K562 (cell line): Measurements from ENCODE around the gene ZNF326. TPM values are rescaled to one million over a fixed set of nuclear protein-coding genes. Genes with fewer than 3 reads are reported as not detected.

Source experiments
- ATAC-seq: fragments of 200-7000 bp; cut with Tn5 transposase; 3 replicates; pipeline ENCODE4 v1.9.1; 2020; ENCODE audit warnings: moderate library complexity
- Bru-seq: library from RNA; stranded (reverse); fragments of 400-500 nt; gene quantifications from one replicate; lab custom pipeline; 2021; lab: Mats Ljungman, UMichigan
- BruChase-seq, 2 experiments: library from RNA; stranded (reverse); fragments of 400-500 nt; gene quantifications; one replicate each; lab custom pipeline; 2021; lab: Mats Ljungman, UMichigan
- BruUV-seq: library from RNA; stranded (reverse); fragments of 400-500 nt; replicated peaks from 2 replicates; lab custom pipeline; 2021; lab: Mats Ljungman, UMichigan
- CTCF ChIA-PET: fragments of 300-600 bp; formaldehyde crosslinking; extraction: SDS; loops from one replicate; lab custom pipeline; 2021; ENCODE audit warnings: low intra/inter-chr PET ratio; lab: Yijun Ruan, JAX
- POLR2A ChIA-PET: fragments of 300-600, 350-650 bp; sonication (Branson Sonifier 250); formaldehyde crosslinking; extraction: SDS; loops from one replicate; lab custom pipeline; 2021; ENCODE audit warnings: antibody characterized with exemption, inconsistent platforms; lab: Yijun Ruan, JAX
- DNase-seq, 4 experiments: peaks; one replicate each; pipeline versions ENCODE4 v3.0.0 to v3.0.0-alpha.2; 2011 to 2018; ENCODE audit warnings: low spot score in 3 of 4, mixed read lengths in 3 of 4; ENCODE audit errors: extremely low read depth in 1 of 4
- FAIRE-seq: peaks from 2 replicates; lab custom pipeline; 2011; peaks lifted over from hg19 to GRCh38; lab: Jason Lieb, UNC
- H2AFZ ChIP-seq: 2 replicates; pipeline ENCODE4 v1.6.0; 2011; ENCODE audit warnings: low read depth, low read length, control low read depth, inconsistent platforms
- H3K27ac ChIP-seq: fragments of 200-600 bp; 3 replicates; pipeline ENCODE4 v1.8.0; 2011; ENCODE audit warnings: low read depth, mild to moderate bottlenecking, control low read depth, inconsistent platforms, low read length, moderate library complexity, mixed read lengths; ENCODE audit errors: extremely low read depth
- H3K27me3 ChIP-seq, 2 experiments: fragments of 300-600 bp in 1 of 2; 2 replicates in 1 of 2; 3 replicates in 1 of 2; pipeline versions ENCODE4 v1.6.0 to v1.8.0; 2011; ENCODE audit warnings: inconsistent platforms in 2 of 2, low read length in 2 of 2, mild to moderate bottlenecking in 1 of 2, mixed read lengths in 1 of 2, moderate library complexity in 1 of 2; ENCODE audit not compliant: control insufficient read depth in 2 of 2, insufficient read depth in 2 of 2
- H3K36me3 ChIP-seq: fragments of 300-600 bp; 3 replicates; pipeline ENCODE4 v1.8.0; 2011; ENCODE audit warnings: mild to moderate bottlenecking, low read length, inconsistent platforms; ENCODE audit not compliant: control insufficient read depth, insufficient read depth
- H3K4me1 ChIP-seq, 2 experiments: fragments of 200-600 bp in 1 of 2; replicated peaks in 1 of 2; 2 replicates in 1 of 2; 3 replicates in 1 of 2; pipeline versions ENCODE4 v1.5.1 to v1.8.0; 2011; ENCODE audit warnings: inconsistent platforms in 2 of 2, low read length in 2 of 2, mild to moderate bottlenecking in 1 of 2, mixed read lengths in 1 of 2, moderate library complexity in 1 of 2; ENCODE audit not compliant: control insufficient read depth in 2 of 2, insufficient read depth in 2 of 2
- H3K4me2 ChIP-seq: 2 replicates; pipeline ENCODE4 v1.6.1; 2011; ENCODE audit warnings: low read length, control low read depth, inconsistent platforms, mixed read lengths; ENCODE audit not compliant: insufficient read depth
- H3K4me3 ChIP-seq: fragments of 200-600 bp; sonication (generic), shearing (Covaris generic); 2 replicates; pipeline ENCODE4 v1.5.1; 2016; ENCODE audit warnings: control low read depth, inconsistent platforms
- H3K79me2 ChIP-seq: fragments of 200-600 bp; 3 replicates; pipeline ENCODE4 v1.8.0; 2011; ENCODE audit warnings: low read length, inconsistent platforms; ENCODE audit not compliant: control insufficient read depth, insufficient read depth
- H3K9ac ChIP-seq, 2 experiments: 2 replicates each; pipeline versions ENCODE4 v1.6.0 to v1.6.1; 2011; ENCODE audit warnings: low read depth in 2 of 2, low read length in 2 of 2, control low read depth in 1 of 2, inconsistent platforms in 1 of 2, mild to moderate bottlenecking in 1 of 2, mixed read lengths in 1 of 2; ENCODE audit not compliant: insufficient read depth in 1 of 2
- H3K9me1 ChIP-seq: one replicate; pipeline ENCODE4 v1.6.0; 2011; ENCODE audit warnings: inconsistent platforms, mild to moderate bottlenecking, low read length, moderate library complexity; ENCODE audit not compliant: control insufficient read depth, insufficient read depth
- H3K9me3 ChIP-seq: replicated peaks from 2 replicates; pipeline ENCODE4 v1.5.1; 2011; ENCODE audit warnings: low read depth, low read length, inconsistent platforms; ENCODE audit not compliant: control insufficient read depth, insufficient read depth
- H4K20me1 ChIP-seq: replicated peaks from 2 replicates; pipeline ENCODE4 v1.6.1; 2011; ENCODE audit warnings: low read length, inconsistent platforms, mixed read lengths; ENCODE audit not compliant: control insufficient read depth, insufficient read depth
- GTF2F1 ChIP-seq: IDR thresholded peaks from 2 replicates; pipeline ENCODE4 v1.6.1; 2011; ENCODE audit warnings: low read depth, low read length, improper control_type of control experiment
- MCM2 ChIP-seq: fragments of 450-650 bp; IDR thresholded peaks from 2 replicates; pipeline ENCODE4 v1.6.1; 2017; ENCODE audit warnings: low read depth, mild to moderate bottlenecking
- NR4A1 ChIP-seq, 2 experiments: fragments of 250-450 bp in 1 of 2; fragments of 450-650 bp in 1 of 2; sonication (Bioruptor Pico) in 1 of 2; IDR thresholded peaks; 2 replicates each; pipeline versions ENCODE4 v1.4.0 to v1.6.1; 2016 to 2020; ENCODE audit warnings: mild to moderate bottlenecking in 2 of 2, missing compliant biosample characterization in 1 of 2, missing genetic modification characterization in 1 of 2, moderate library complexity in 1 of 2
- POLR2A ChIP-seq: fragments of 450-650 bp; conservative IDR thresholded peaks from 2 replicates; pipeline ENCODE4 v1.6.1; 2016
- ZFP1 ChIP-seq: fragments of 450-650 bp; formaldehyde crosslinking; IDR thresholded peaks from 2 replicates; pipeline ENCODE4 v1.4.0; 2020; ENCODE audit warnings: mild to moderate bottlenecking, mixed read lengths
- ZNF146 ChIP-seq: IDR thresholded peaks from one replicate; pipeline ENCODE4 v1.6.1; 2018; ENCODE audit warnings: missing compliant biosample characterization; ENCODE audit not compliant: unreplicated experiment
- WGBS: fragments of 100-300 bp; shearing (Covaris generic); methylation state at CpG from one replicate; pipeline ENCODE4 v1.1.6; 2016; ENCODE audit warnings: low coverage, mixed read lengths; ENCODE audit not compliant: insufficient coverage; ENCODE audit errors: missing lambda C conversion rate; 5-methylcytosine and 5-hydroxymethylcytosine counted together
- in situ Hi-C: fragments of 300-500 bp; cut with MboI; formaldehyde crosslinking; loops from 4 replicates; pipeline ENCODE4 v1.15.0; 2018; ENCODE audit warnings: inconsistent platforms, mixed read lengths
- intact Hi-C: fragments of 100-400 bp; cut with micrococcal nuclease; formaldehyde crosslinking; loops from 2 replicates; pipeline ENCODE4 v1.14.2; 2022
- long read RNA-seq, 3 experiments: library from polyadenylated mRNA in 2 of 3; library from RNA in 1 of 3; unstranded in 2 of 3; stranded (forward) in 1 of 3; transcript quantifications; one replicate each; pipeline ENCODE4 v2.0.0, GENCODE V29; 2019 to 2022
- polyA minus RNA-seq, 3 experiments: library from RNA; depleted of rRNA, polyadenylated mRNA; stranded (reverse); fragments of >200 nt; gene quantifications; 2 replicates each; pipeline ENCODE4 v1.2.3, GENCODE V29; 2011
- polyA plus RNA-seq, 8 experiments: library from polyadenylated mRNA; depleted of rRNA in 4 of 8; stranded (reverse) in 5 of 8; unstranded in 3 of 8; fragments of >200 nt; fragmentation: Nextera tagmentation in 2 of 8; fragmentation: Illumina TruSeq in 1 of 8; extraction: Ambion mirVana in 2 of 8; extraction: Trizol in 1 of 8; gene quantifications; 2 replicates each; pipeline versions ENCODE4 v1.2.1 to v1.2.3, GENCODE V29; 2011 to 2014; ENCODE audit warnings: inconsistent platforms in 1 of 8, missing spikeins in 1 of 8
- total RNA-seq, 7 experiments: library from RNA; depleted of rRNA in 6 of 7; stranded (reverse); fragments of >200 nt in 6 of 7; fragmentation: Illumina TruSeq in 2 of 7; extraction: Trizol in 2 of 7; gene quantifications; 2 replicates each; pipeline versions ENCODE4 v1.2.1 to v1.2.3, GENCODE V29; 2011 to 2021; ENCODE audit warnings: low replicate concordance in 1 of 7
- TF ChIP-seq, protein P1 (sequence below): fragments of 250-450 bp; sonication (Bioruptor Pico); IDR thresholded peaks from 2 replicates; pipeline ENCODE4 v1.8.0; 2022; ENCODE audit warnings: inconsistent platforms, mild to moderate bottlenecking, moderate library complexity, borderline replicate concordance
- TF ChIP-seq, protein P2 (sequence below): fragments of 250-450 bp; sonication (Bioruptor Pico); IDR thresholded peaks from 2 replicates; pipeline ENCODE4 v1.5.0; 2021; ENCODE audit warnings: mild to moderate bottlenecking, borderline replicate concordance

Gene ZNF326, protein sequence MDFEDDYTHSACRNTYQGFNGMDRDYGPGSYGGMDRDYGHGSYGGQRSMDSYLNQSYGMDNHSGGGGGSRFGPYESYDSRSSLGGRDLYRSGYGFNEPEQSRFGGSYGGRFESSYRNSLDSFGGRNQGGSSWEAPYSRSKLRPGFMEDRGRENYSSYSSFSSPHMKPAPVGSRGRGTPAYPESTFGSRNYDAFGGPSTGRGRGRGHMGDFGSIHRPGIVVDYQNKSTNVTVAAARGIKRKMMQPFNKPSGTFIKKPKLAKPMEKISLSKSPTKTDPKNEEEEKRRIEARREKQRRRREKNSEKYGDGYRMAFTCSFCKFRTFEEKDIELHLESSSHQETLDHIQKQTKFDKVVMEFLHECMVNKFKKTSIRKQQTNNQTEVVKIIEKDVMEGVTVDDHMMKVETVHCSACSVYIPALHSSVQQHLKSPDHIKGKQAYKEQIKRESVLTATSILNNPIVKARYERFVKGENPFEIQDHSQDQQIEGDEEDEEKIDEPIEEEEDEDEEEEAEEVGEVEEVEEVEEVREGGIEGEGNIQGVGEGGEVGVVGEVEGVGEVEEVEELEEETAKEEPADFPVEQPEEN
- total RNA-seq (2011; cell fraction: chromatin; rRNA removed; ENCODE audit: low replicate concordance): 16.4 and 77.7 TPM in 2 replicates
- 11.0 and 16.2 TPM in 2 replicates for total RNA-seq (2011; cell fraction: nucleolus; rRNA removed)
- total RNA-seq (2011; cell fraction: nucleoplasm; rRNA removed): 31.3 and 61.9 TPM in 2 replicates
- 7.2 and 9.2 TPM in 2 replicates for total RNA-seq (2014; rRNA removed)
- total RNA-seq (2014; rRNA removed; fragmentation: Illumina TruSeq; extraction: Trizol): 20.1 and 24.4 TPM in 2 replicates
- 17.1 and 19.4 TPM in 2 replicates for total RNA-seq (2015; rRNA removed; fragmentation: Illumina TruSeq; extraction: Trizol)
- 17.6 and 23.5 TPM in 2 replicates for total RNA-seq (2021)
- polyA plus RNA-seq (2011; rRNA removed): 29.5 and 30.6 TPM in 2 replicates
- polyA plus RNA-seq (2011; cell fraction: cytosol; rRNA removed): 10.0 and 21.1 TPM in 2 replicates
- 27.1 and 38.8 TPM in 2 replicates for polyA plus RNA-seq (2011; cell fraction: nucleus; rRNA removed)
- polyA plus RNA-seq (2012): 13.6 and 33.7 TPM in 2 replicates
- 26.8 and 33.2 TPM in 2 replicates for polyA plus RNA-seq (2014; fragmentation: Illumina TruSeq; extraction: Trizol)
- 1 to 10 TPM; 7.3 to 7.7 TPM for polyA plus RNA-seq (2014; fragmentation: Nextera tagmentation; extraction: Ambion mirVana)
- polyA plus RNA-seq (2014; rRNA removed): 30.4 and 31.6 TPM in 2 replicates
- polyA minus RNA-seq (2011; rRNA and poly(A)+ RNA removed): 44.2 and 52.3 TPM in 2 replicates
- 11.2 and 14.7 TPM in 2 replicates for polyA minus RNA-seq (2011; cell fraction: cytosol; rRNA and poly(A)+ RNA removed)
- polyA minus RNA-seq (2011; cell fraction: nucleus; rRNA and poly(A)+ RNA removed): 63.7 and 116 TPM in 2 replicates
- percentile 93 among the genes with signal in this experiment for Bru-seq, nascent RNA
- BruChase-seq, experiment 1, labeled RNA remaining after a 2-hour chase: percentile 92 among the genes with signal in this experiment
- BruChase-seq, experiment 2, labeled RNA remaining after a 6-hour chase: percentile 90 among the genes with signal in this experiment
- long read RNA-seq, experiment 1, full-length matches to known transcripts: 33 of 90 reads
- long read RNA-seq, experiment 1, partial matches to known transcripts: 37 of 90 reads
- long read RNA-seq, experiment 1, other reads (novel, unspliced or antisense): 20 of 90 reads
- long read RNA-seq, experiment 2, partial matches to known transcripts: 11 of 21 reads
- long read RNA-seq, experiment 2, other reads (novel, unspliced or antisense): 9 of 21 reads
- long read RNA-seq, experiment 3, transcript ZNF326-201 (12 exons, 2,729 nt): major isoform, 6 of 36 reads
- long read RNA-seq, experiment 3, partial matches to known transcripts: 22 of 36 reads
- long read RNA-seq, experiment 3, other reads (novel, unspliced or antisense): 7 of 36 reads

DNA sequence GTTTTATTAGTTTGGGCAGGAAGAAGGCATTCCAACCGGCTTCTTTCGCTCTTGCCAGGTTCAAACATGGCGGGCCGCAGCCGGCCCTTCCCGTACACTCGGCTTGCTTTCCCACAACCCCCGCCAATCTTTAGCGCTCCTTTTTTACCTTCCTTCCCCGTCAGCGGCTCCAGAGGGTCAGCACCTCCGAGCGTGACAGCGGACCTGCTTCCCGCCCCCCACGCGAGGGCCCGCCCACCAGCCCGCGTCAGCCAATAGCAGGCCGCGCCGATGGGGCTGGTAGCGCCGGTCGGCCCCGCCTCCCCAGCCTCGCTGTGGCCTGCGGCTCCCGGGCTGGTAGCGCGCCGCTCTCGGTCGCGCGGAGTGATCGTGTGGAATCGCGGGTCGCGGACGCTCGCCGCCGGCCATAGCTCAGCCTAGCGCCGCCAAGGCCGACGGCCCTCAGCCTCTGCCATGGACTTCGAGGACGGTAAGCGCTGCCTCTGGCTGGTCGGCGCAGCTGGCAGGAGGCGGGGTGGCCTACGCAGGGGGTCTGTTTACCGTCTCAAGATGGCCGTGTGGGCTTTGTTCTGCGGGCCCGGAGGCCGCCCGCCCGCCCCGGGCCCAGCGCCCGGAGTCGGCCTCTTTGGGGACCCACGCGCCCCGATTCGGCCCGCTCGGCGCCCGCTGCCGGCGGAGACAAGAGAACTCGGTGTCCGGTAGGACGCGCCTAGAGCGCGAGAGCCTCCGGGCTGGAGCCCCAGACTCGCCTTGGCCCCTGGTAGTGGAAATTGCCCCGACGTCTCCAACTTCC is at the start of gene ZNF326:
Gene ZNF326 (plus strand): TSS at position 306 of the 793 bp plus-strand sequence. CDS start 148 bp downstream, at position 454.
- Histone ChIP-seq H3K4me3 (peak within 1 kb of the TSS; percentile 83), H2AFZ (peak within 1 kb of the TSS; percentile 94), H3K4me2 (peak within 1 kb of the TSS; percentile 91), H3K79me2 (peaks cover 60% of the 10 kb centered on the region), H4K20me1 (peaks cover 8% of the 10 kb centered on the region; the same call in 1 of the 2 replicates), H3K9me3 (no peaks in the 10 kb centered on the region), H3K4me1 (peaks cover 21 to 30% of the 10 kb centered on the region in 2 experiments), H3K9ac (peak within 1 kb of the TSS; percentile 96), H3K9me1 (no peaks in the 10 kb centered on the region), H3K27me3 (no peaks in the 10 kb centered on the region), H3K36me3 (peaks cover 24% of the 10 kb centered on the region), H3K27ac (peak within 1 kb of the TSS; percentile 94)
- ATAC-seq (peak; percentile 97), DNase-seq (peak; percentile 97 to 99 (median 99)), FAIRE-seq (peak; percentile 88)
- in situ Hi-C loops (loop anchor here (5.0 to 25.0 kb wide), 2 partner anchors 363 to 883 kb away; partner anchors contain the start of gene LRRC8C), intact Hi-C loops (loop anchor here (2.0 to 10.0 kb wide), 2 partner anchors 172 to 470 kb away; partner anchors contain the start of gene LRRC8B)
- CTCF ChIA-PET: no interaction called here
- under 1% methylated on average over 81 of the region's 88 CpGs for whole genome bisulfite sequencing
- BruUV-seq: no TSS peak
- POLR2A ChIA-PET: interaction anchor here (0.6 to 1.0 kb wide), 5 partner anchors 12 to 384 kb away, joined by 3 to 8 read pairs (median 3); no protein-coding TSS in a partner anchor
- TF ChIP-seq, protein P1, sequence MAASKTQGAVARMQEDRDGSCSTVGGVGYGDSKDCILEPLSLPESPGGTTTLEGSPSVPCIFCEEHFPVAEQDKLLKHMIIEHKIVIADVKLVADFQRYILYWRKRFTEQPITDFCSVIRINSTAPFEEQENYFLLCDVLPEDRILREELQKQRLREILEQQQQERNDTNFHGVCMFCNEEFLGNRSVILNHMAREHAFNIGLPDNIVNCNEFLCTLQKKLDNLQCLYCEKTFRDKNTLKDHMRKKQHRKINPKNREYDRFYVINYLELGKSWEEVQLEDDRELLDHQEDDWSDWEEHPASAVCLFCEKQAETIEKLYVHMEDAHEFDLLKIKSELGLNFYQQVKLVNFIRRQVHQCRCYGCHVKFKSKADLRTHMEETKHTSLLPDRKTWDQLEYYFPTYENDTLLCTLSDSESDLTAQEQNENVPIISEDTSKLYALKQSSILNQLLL (CRISPR knock-in tag): no peak
- TF ChIP-seq GTF2F1: 0 out of 2 replicates have a peak, but pooled peaks have one; percentile 14
- TF ChIP-seq, protein P2, sequence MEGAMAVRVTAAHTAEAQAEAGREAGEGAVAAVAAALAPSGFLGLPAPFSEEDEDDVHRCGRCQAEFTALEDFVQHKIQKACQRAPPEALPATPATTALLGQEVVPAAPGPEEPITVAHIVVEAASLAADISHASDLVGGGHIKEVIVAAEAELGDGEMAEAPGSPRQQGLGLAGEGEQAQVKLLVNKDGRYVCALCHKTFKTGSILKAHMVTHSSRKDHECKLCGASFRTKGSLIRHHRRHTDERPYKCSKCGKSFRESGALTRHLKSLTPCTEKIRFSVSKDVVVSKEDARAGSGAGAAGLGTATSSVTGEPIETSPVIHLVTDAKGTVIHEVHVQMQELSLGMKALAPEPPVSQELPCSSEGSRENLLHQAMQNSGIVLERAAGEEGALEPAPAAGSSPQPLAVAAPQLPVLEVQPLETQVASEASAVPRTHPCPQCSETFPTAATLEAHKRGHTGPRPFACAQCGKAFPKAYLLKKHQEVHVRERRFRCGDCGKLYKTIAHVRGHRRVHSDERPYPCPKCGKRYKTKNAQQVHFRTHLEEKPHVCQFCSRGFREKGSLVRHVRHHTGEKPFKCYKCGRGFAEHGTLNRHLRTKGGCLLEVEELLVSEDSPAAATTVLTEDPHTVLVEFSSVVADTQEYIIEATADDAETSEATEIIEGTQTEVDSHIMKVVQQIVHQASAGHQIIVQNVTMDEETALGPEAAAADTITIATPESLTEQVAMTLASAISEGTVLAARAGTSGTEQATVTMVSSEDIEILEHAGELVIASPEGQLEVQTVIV: no peak
- TF ChIP-seq MCM2: no peak
- peak; percentile 97 for TF ChIP-seq POLR2A
- no peak for TF ChIP-seq ZNF146 (CRISPR knock-in tag)
- no peak for TF ChIP-seq ZFP1 (CRISPR knock-in tag)
- TF ChIP-seq NR4A1 (CRISPR knock-in tag; IDR thresholded peaks at IDR 0.05): no peak
- TF ChIP-seq NR4A1 (tag; IDR thresholded peaks at IDR 0.05): peak; percentile 42; the same call in 1 of the 2 replicates
